PFSK-1 (cell line): ENCODE data around the gene MRPL9.

Experiments used
- FOXP2 ChIP-seq: optimal IDR thresholded peaks from 2 replicates; pipeline ENCODE3; 2011; ENCODE audit warnings: borderline replicate concordance, control low read depth, inconsistent platforms; ENCODE audit not compliant: insufficient read depth; ENCODE audit errors: extremely low read length, extremely low read depth
- POLR2AphosphoS5 ChIP-seq: IDR thresholded peaks from 2 replicates; pipeline ENCODE4 v1.6.1; 2012; ENCODE audit warnings: low read depth, mild to moderate bottlenecking, control low read depth, low read length, moderate library complexity
- SIN3A ChIP-seq: IDR thresholded peaks from 2 replicates; pipeline ENCODE4 v1.6.1; 2012; ENCODE audit warnings: mild to moderate bottlenecking, low read length, moderate library complexity, borderline replicate concordance; ENCODE audit not compliant: insufficient read depth
- TAF1 ChIP-seq: IDR thresholded peaks from 2 replicates; pipeline ENCODE4 v1.6.1; 2012; ENCODE audit warnings: low read length, control low read depth, borderline replicate concordance; ENCODE audit not compliant: insufficient read depth
- TF ChIP-seq, protein P1 (sequence below), 2 experiments: IDR thresholded peaks; 2 replicates each; pipeline versions ENCODE4 v1.6.1 to v1.8.0; 2011 to 2012; ENCODE audit warnings: low read depth in 2 of 2, low read length in 2 of 2, control low read depth in 1 of 2, inconsistent platforms in 1 of 2, mild to moderate bottlenecking in 1 of 2, moderate library complexity in 1 of 2; ENCODE audit not compliant: insufficient read depth in 1 of 2

MRPL9 gene

DNA sequence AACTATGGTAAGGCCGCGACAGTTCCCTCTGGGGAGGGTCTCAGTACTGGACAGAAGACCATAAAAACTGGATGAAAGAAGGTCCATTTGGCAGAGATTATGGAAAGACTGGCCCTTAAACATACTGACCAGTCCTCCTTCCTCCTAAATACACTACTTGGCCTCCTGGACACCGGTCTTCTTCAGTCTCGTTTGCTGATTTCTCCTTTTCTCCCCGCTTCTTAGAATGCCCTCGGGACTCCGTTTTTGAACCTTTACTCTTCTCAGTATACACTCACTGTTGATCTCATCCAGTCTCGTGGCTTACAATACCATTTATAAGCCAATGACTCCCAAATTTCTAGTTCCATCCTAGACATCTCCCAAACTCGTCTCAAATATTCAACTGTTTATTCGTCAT, 694 bp upstream of the MRPL9 start:
- TF ChIP-seq FOXP2, result no peak
- no peak for TF ChIP-seq POLR2AphosphoS5
- TF ChIP-seq SIN3A, result no peak
- no peak for TF ChIP-seq TAF1
- TF ChIP-seq, protein P1, sequence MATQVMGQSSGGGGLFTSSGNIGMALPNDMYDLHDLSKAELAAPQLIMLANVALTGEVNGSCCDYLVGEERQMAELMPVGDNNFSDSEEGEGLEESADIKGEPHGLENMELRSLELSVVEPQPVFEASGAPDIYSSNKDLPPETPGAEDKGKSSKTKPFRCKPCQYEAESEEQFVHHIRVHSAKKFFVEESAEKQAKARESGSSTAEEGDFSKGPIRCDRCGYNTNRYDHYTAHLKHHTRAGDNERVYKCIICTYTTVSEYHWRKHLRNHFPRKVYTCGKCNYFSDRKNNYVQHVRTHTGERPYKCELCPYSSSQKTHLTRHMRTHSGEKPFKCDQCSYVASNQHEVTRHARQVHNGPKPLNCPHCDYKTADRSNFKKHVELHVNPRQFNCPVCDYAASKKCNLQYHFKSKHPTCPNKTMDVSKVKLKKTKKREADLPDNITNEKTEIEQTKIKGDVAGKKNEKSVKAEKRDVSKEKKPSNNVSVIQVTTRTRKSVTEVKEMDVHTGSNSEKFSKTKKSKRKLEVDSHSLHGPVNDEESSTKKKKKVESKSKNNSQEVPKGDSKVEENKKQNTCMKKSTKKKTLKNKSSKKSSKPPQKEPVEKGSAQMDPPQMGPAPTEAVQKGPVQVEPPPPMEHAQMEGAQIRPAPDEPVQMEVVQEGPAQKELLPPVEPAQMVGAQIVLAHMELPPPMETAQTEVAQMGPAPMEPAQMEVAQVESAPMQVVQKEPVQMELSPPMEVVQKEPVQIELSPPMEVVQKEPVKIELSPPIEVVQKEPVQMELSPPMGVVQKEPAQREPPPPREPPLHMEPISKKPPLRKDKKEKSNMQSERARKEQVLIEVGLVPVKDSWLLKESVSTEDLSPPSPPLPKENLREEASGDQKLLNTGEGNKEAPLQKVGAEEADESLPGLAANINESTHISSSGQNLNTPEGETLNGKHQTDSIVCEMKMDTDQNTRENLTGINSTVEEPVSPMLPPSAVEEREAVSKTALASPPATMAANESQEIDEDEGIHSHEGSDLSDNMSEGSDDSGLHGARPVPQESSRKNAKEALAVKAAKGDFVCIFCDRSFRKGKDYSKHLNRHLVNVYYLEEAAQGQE (IDR thresholded peaks at IDR 0.05; ENCODE audit: insufficient read depth in 1 of 2, low read depth in 2 of 2, low read length in 2 of 2), result no peak

DNA sequence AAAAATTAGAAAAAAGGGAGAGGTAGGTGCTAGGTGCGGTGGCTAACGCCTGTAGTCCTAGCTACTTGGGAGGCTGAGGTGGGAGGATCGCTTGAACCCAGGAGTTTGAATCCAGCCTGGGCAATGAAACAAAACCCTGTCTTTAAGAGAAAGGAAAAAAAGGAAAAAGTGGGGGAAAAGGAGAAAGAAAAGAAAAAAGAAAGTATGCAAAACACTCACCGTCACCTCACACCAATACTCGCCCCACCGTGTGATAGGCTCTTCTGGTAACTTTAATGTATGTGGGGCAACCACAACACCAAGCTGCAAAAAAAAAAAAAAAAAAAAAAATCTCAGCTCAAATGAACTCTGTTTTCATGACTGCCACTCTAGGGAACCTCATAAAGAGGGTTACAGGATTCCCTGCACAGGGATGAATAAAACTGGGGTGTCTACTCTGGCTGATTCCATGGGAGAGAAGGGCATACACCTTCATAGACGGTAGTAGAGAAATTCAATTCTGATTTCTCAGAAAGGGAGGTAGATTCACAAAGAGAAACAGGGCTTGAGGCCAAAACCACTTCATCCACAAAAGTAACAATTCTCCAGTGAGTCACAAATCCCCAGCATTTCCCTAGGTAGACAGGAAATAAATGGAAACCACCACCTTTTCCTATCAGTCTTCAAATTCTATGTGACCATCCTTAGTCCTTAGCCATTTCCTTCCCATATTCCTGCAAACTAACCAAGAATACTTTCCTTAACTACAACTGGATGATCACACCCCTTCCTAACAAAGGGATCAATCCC, 2.5 kb downstream of the MRPL9 start:
- TF ChIP-seq POLR2AphosphoS5, result no peak
- TF ChIP-seq, protein P1 (IDR thresholded peaks at IDR 0.05; ENCODE audit: insufficient read depth in 1 of 2, low read depth in 2 of 2, low read length in 2 of 2), result no peak
- TF ChIP-seq TAF1, result no peak
- TF ChIP-seq FOXP2, result no peak
- no peak for TF ChIP-seq SIN3A

DNA sequence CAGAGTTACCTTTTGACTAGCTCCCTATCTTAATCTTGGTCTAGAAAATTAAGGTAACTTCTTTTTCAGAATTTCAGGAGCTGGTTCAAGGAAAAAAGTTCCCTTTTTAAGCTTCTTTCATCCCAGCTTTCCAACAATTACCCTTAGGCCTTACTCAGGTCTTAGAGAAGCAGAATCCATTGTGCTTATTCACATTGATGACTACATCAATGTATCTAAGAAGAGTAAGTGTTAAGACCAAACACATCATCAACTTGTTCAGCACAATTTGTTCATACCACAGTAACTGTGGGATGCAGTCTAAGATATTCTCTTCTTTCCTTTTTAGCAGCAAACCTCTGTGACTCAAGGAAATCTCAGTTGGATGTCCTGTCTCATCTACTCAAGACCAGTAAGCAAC, 4.1 kb downstream of the MRPL9 start:
- TF ChIP-seq, protein P1 (IDR thresholded peaks at IDR 0.05; ENCODE audit: insufficient read depth in 1 of 2, low read depth in 2 of 2, low read length in 2 of 2), result no peak
- TF ChIP-seq SIN3A (no peak), POLR2AphosphoS5 (no peak), TAF1 (no peak), FOXP2 (no peak)

DNA sequence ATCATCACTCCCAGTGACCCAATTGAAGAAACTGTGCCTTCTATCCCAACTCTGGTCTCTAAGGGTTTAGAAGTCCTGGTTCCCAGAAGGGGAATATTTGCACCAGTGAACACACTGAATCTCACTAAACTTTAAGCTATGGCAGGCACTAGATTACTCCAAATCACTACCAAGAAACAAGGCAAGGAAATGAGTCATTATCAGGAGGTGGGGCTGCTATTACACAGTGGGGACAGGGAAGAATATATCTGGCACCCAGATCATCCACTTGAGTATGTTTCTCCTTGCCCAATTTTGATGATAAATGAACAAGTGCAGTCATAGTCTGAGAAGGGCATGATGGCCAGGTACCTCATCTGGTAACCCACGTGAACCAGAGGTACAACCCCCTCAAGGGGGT, 7.0 kb downstream of the MRPL9 start:
- TF ChIP-seq POLR2AphosphoS5, result no peak
- no peak for TF ChIP-seq FOXP2
- TF ChIP-seq TAF1, result no peak
- no peak for TF ChIP-seq SIN3A
- TF ChIP-seq, protein P1 (IDR thresholded peaks at IDR 0.05; ENCODE audit: insufficient read depth in 1 of 2, low read depth in 2 of 2, low read length in 2 of 2), result no peak

DNA sequence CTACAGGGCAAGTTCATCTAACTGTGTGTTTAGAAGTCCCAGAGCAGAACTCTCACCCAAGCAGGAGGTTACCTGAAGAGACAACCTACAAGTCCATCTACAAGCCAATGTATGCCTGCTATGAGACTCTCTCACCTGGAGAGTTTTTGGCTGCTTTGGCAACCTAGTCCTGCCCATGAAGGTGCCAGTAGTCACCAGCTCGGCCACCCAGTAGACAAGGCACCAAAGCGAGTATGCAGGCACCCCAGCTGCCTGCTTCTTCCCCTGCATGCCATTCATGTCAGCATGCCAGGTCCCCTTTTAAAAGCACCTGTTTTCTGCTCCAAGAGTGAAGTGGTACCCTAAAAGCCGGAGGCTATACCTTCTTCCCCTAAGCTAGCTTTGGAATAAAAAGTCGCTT, 21.8 kb downstream of the MRPL9 start:
- no peak for TF ChIP-seq TAF1
- no peak for TF ChIP-seq SIN3A
- TF ChIP-seq, protein P1 (IDR thresholded peaks at IDR 0.05; ENCODE audit: insufficient read depth in 1 of 2, low read depth in 2 of 2, low read length in 2 of 2), result no peak
- TF ChIP-seq POLR2AphosphoS5, result no peak
- no peak for TF ChIP-seq FOXP2
